Mucosa of stomach (tissue), 1 donor: Measurements from ENCODE around the gene WNT2B.
"Not testable (repeated sequence)": the region's sequence is repeated elsewhere in the genome, so short reads cannot be mapped to it uniquely, and the experiment has no call there.

ENCODE experiments used
- H3K27me3 ChIP-seq: one replicate; pipeline ENCODE4 v1.7.0; 2013; ENCODE audit warnings: mild to moderate bottlenecking, low read length; ENCODE audit not compliant: control insufficient read depth, insufficient read depth
- H3K36me3 ChIP-seq: one replicate; pipeline ENCODE4 v1.7.0; 2013; ENCODE audit warnings: low read length; ENCODE audit not compliant: control insufficient read depth, insufficient read depth
- H3K4me1 ChIP-seq: one replicate; pipeline ENCODE4 v1.7.0; 2013; ENCODE audit warnings: mild to moderate bottlenecking, low read length; ENCODE audit not compliant: control insufficient read depth, insufficient read depth
- H3K4me3 ChIP-seq: one replicate; pipeline ENCODE4 v1.7.0; 2013; ENCODE audit warnings: low read length
- H3K9ac ChIP-seq: one replicate; pipeline ENCODE4 v1.7.0; 2013; ENCODE audit warnings: mild to moderate bottlenecking, low read length, moderate library complexity
- H3K9me3 ChIP-seq: one replicate; pipeline ENCODE4 v1.7.0; 2013; ENCODE audit warnings: mild to moderate bottlenecking, low read length, moderate library complexity; ENCODE audit not compliant: control insufficient read depth
- donor health status: Pancreatic carcinoma.

The WNT2B gene

DNA sequence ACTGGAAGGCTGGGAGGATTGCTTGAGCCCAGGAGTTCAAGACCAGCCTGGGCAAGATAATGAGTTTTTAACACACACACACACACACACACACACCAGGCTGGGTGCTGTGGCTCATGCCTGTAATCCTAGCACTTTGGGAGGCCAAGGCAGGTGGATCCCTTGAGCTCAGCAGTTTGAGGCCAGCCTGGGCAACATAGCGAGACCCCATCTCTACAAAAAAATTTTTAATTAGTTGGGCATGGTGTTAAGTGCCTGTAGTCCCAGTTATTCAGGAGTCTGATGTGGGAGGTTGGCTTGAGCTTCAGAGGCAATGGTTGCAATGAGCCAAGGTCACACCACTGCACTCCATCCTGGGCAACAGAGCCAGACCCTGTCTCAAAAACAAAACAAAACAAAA lies 22.7 kb upstream of the WNT2B start:
- not testable (repeated sequence) for H3K36me3 ChIP-seq, H3K9ac ChIP-seq, H3K4me3 ChIP-seq, H3K9me3 ChIP-seq, H3K4me1 ChIP-seq, H3K27me3 ChIP-seq

DNA sequence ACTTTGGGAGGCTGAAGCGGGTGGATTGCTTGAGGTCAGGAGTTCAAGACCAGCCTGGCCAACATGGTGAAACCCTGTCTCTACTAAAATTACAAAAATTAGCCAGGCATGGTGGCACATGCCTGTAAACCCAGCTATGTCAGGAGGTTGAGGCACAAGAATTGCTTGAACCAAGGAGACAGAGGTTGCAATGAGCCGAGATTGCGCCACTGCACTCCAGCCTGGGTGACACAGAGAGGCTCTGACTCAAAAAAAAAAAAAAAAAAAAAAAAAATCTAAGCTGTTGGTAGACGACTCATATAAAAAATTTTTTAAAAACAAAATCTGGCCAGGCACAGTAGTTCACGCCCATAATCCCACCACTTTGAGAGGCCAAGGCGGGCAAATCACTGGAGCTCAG lies 21.1 kb upstream of the WNT2B start:
- not testable (repeated sequence) for H3K27me3 ChIP-seq, H3K36me3 ChIP-seq, H3K4me3 ChIP-seq, H3K4me1 ChIP-seq, H3K9me3 ChIP-seq, H3K9ac ChIP-seq

DNA sequence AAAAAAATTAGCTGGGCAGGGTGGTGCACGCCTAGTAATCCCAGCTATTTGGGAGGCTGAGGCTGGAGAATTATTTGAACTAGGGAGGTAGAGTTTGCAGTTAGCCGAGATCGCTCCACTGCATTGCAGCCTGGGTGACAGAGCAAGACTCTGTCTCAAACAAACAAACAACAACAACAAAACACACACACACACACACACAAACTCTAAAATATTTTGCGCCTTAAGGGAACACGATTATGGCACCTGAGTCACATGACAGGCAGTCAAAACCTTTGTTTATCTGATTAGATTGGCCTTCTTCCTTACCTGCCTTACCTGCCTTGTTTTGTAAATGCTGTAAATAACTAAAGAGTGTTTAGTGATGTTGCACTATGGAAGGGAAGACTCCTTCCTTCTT lies 20.6 kb upstream of the WNT2B start:
- no peak overlapping the region for H3K4me3 ChIP-seq
- no peaks in the 10 kb centered on the region for H3K9me3 ChIP-seq
- no peaks in the 10 kb centered on the region for H3K27me3 ChIP-seq
- no peaks in the 10 kb centered on the region for H3K36me3 ChIP-seq
- no peaks in the 10 kb centered on the region for H3K4me1 ChIP-seq
- no peak overlapping the region for H3K9ac ChIP-seq

DNA sequence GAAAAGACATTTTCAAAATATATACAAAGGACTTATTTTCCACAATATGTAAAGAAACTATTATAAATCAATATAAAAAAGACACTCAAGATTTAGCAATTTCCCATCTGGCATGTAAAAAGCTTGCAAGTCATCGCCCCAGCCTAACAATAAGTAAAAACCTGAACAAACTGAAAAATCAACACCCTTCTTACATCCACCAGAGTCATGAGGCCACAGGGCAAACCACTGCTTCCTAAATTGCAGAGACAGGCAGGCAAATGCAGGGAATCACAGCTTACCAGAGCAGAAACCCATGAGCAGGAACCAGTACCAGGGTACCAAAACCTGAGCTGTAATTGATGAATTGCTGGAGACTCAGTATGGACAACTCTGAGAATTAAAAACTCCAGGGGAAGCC lies 16.7 kb upstream of the WNT2B start:
- no peak overlapping the region for H3K4me3 ChIP-seq

DNA sequence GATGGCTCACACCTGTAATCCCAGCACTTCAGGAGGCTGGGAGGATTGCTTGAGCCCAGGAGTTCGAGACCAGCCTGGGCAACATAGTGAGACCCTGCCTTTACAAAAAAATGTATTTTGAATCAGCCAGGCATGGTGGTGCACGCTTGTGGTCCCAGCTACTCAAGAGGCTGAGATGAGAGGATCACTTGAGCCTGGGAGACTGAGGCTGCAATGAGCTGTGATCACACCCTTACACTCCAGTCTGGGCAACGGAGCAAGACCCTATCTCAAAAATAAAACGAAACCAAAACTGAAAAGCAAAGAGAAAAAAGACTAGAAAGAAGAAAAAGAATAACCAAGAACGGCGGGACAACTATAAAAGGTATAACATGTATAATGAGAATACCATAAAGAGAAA lies 15.4 kb upstream of the WNT2B start:
- no peaks in the 10 kb centered on the region for H3K9me3 ChIP-seq
- H3K4me3 ChIP-seq: no peak overlapping the region
- H3K4me1 ChIP-seq: no peaks in the 10 kb centered on the region
- H3K9ac ChIP-seq: no peak overlapping the region
- H3K36me3 ChIP-seq: no peaks in the 10 kb centered on the region
- no peaks in the 10 kb centered on the region for H3K27me3 ChIP-seq

More for the DNA sequence above, 16.7 kb upstream of the WNT2B start:
- Histone ChIP-seq H3K36me3 (no peaks in the 10 kb centered on the region), H3K9ac (no peak overlapping the region), H3K4me1 (no peaks in the 10 kb centered on the region), H3K27me3 (no peaks in the 10 kb centered on the region), H3K9me3 (no peaks in the 10 kb centered on the region)

DNA sequence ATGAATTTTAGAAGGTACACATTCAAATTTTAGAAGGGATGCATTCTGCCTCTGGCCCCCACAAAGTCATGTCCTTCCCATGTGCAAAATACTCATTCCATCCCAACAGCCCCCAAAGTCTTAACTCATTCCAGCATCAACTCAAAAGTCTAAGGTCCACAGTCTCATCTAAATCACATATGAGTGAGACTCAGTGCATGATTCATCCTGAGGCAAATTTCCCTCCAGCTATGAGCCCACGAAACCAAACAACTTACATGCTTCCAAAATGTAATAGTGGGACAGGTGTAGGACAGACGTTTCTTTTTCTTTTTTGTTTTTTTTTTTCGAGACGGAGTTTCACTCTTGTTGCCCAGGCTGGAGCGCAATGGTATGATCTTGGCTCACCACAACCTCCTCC lies 12.5 kb upstream of the WNT2B start:
- Histone ChIP-seq H3K27me3 (no peaks in the 10 kb centered on the region), H3K36me3 (no peaks in the 10 kb centered on the region), H3K9ac (no peak overlapping the region), H3K4me1 (no peaks in the 10 kb centered on the region), H3K9me3 (no peaks in the 10 kb centered on the region), H3K4me3 (no peak overlapping the region)

DNA sequence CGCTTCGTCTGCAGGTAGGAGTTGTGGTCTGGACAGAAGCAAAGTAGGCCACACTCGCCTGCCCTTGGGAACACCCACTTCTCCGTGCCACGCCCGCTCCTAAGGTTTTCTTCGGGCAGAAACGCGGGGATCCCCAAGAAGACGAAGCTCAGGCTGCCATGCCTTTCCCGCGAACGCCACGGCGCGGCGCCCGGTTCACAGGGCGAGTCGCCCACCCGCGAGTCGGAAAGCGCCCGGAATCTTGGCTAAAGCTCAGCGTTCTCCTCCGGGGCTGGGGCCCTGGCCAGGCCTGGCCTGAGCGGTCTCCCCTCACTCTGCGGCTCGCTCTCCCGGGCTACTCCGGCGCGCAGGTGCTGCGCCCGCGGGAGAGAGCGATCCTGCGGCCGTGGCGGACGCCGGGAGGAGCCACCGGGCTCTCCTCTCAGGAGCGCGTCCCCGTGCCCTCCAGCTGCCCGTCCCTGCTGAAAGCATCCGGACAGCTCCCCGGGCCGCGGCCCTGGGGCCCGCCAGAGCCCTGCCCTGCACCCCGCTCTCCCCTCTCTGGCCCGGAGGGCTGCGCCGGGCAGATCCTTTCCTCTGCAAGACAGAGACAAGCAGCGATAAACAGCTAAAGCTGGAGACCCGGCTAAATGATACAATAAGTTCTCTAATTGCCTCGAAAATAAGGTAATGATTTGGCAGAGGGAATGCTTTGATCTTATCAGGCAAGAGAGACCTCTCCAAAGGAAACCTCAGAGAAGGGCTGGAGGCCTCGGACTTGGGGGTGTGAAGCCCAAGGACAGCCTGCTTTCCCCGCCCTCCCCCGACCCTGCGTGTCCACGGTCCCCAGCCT lies 6.7 kb upstream of the WNT2B start:
- Histone ChIP-seq H3K9ac (peak overlapping the region; percentile 35), H3K27me3 (peaks cover 35% of the 10 kb centered on the region), H3K36me3 (no peaks in the 10 kb centered on the region), H3K9me3 (no peaks in the 10 kb centered on the region), H3K4me1 (peaks cover 9% of the 10 kb centered on the region), H3K4me3 (peak overlapping the region; percentile 8)

DNA sequence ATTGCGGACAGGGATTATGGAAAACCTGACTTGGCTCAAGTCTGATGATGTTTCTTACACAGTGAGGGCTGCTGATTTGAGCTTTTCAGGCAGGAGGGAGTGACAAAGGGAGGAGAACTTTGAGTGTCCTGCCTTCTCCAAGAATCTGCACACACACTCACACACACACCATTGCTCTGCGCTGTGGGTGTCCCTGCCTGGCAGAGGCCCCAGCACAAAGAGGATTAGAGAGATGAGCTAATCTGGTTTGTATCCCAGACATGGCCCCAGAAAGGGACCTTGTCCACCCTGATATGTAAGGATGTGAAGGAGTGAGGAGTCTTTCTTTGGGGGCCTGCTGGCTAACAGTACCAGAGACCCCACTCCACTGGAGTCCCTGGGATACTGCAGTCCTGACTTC lies 5.9 kb upstream of the WNT2B start:
- no peaks in the 10 kb centered on the region for H3K9me3 ChIP-seq
- no peak overlapping the region for H3K9ac ChIP-seq
- peaks cover 42% of the 10 kb centered on the region for H3K27me3 ChIP-seq
- no peaks in the 10 kb centered on the region for H3K36me3 ChIP-seq
- no peak overlapping the region for H3K4me3 ChIP-seq
- H3K4me1 ChIP-seq: peaks cover 11% of the 10 kb centered on the region

DNA sequence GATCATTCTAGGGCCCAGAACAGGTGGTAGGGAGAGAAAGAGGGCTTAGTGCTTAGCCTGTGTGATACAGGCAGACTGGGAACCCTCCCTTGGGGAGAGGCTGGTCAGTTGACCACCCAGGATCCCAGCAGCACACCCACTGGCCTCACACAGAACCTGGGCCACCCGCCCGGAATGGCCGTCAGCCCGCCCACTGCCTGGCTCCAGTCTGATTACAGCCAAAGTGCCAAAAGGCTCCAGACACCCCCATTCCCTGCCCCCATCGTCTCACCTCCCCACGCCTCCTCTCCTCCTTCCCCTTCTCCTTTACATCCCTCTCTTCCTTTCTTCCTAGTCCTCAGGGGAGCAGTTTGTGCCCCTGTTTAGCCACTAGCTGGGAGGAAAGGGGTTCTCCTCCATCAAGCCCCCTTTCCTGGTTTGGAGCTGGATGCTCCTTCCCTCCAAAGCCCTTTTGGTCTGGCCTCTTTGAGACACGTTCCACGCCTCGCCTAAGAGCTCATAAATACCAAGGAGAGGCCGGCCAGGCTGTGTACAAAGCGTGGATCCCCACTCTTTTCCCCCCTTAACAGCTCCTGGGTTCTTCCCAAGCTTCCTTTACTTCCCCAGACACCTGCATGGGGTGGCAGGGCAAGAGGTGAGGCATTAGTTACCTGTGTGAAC lies 4.6 kb upstream of the WNT2B start:
- Histone ChIP-seq H3K9ac (no peak overlapping the region), H3K27me3 (peaks cover 55% of the 10 kb centered on the region), H3K4me1 (peaks cover 18% of the 10 kb centered on the region), H3K4me3 (no peak overlapping the region), H3K9me3 (no peaks in the 10 kb centered on the region), H3K36me3 (no peaks in the 10 kb centered on the region)

DNA sequence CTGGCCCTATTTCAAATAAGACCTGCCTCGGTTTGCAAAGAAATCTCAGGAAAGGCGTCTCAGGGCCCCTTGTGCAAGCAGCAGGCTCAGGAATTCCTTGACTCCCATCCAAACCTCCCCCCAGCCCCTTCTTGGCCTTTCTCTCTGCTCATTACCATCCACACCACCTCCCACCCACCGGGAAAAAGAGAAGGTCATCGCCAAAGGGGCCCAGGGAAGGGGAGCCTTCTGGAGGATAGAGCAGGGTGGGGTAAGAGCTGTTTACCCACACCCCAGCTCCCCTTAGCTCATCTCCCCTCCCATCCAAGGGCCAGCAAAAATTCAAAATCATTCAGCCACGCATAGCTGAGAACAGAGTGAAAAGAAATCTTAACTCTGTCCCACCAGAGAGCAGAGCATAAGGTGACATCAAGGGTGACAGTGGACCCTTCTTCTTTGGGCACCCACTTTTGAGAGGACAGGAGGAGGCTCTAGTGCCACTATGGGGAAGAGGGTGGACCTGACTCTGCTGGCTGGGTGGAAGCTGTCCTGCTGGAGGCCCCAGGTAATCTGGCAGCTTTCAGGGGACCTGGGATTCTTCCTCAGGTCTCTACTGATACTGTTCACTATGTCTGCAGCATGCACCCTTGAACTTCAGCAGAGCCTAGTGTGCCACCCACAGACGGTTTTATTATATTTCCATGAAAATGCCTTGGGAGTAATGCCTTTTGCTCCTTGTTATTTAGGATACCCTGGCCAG lies 3.9 kb upstream of the WNT2B start:
- Histone ChIP-seq H3K27me3 (peaks cover 62% of the 10 kb centered on the region), H3K4me1 (peaks cover 18% of the 10 kb centered on the region), H3K9me3 (no peaks in the 10 kb centered on the region), H3K36me3 (no peaks in the 10 kb centered on the region), H3K9ac (no peak overlapping the region), H3K4me3 (no peak overlapping the region)

DNA sequence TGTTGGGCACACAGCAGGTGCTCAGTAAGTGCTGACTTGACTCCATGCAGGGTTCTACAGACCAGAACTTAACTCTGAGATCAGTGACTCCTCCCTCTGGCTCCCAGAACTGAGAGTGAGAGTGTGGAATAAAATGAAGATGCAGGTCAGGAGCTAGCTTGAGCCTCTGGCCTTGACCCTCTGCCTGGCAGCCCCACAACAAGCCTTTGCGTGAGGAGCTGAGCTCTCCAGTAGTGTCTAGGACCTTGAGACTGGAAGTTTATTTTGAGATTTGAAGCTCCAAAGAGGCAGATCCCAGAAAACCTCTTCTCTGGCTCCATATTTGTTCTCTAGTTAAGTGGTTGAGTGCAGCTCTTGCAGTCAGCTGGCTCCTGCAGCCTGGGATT lies 3.4 kb upstream of the WNT2B start:
- no peak overlapping the region for H3K9ac ChIP-seq
- H3K4me3 ChIP-seq: no peak overlapping the region
- peaks cover 68% of the 10 kb centered on the region for H3K27me3 ChIP-seq
- no peaks in the 10 kb centered on the region for H3K36me3 ChIP-seq
- no peaks in the 10 kb centered on the region for H3K9me3 ChIP-seq
- H3K4me1 ChIP-seq: peaks cover 18% of the 10 kb centered on the region

DNA sequence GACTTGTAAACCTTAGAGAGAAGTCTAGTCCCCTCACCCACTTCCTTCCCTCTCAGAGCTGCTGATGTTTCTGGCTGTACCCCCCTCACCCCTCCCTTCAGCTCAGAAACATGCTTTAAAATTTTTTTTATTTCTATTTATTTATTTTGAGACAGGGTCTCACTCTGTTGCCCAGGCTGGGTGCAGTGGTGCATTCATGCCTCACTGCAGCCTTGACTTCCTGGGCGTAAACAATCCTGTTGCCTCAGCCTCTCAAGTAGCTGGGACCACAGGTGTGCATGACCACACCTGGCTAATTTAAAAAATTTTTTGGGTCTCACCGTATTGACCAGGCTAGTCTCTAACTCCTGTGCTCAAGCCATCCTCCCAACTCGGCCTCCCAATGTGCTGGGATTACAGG lies 2.9 kb upstream of the WNT2B start:
- peaks cover 18% of the 10 kb centered on the region for H3K4me1 ChIP-seq
- H3K36me3 ChIP-seq: no peaks in the 10 kb centered on the region
- H3K4me3 ChIP-seq: no peak overlapping the region
- peaks cover 72% of the 10 kb centered on the region for H3K27me3 ChIP-seq
- H3K9ac ChIP-seq: no peak overlapping the region
- H3K9me3 ChIP-seq: no peaks in the 10 kb centered on the region
